Ishikawa (cell line): ENCODE data around the gene NCMAP.

Experiments
- CEBPB ChIP-seq: IDR thresholded peaks from 2 replicates; pipeline ENCODE4 v1.6.1; 2012
- CREB1 ChIP-seq: IDR thresholded peaks from 2 replicates; pipeline ENCODE4 v1.6.1; 2012; ENCODE audit warnings: low read depth
- EGR1 ChIP-seq: IDR thresholded peaks from 2 replicates; pipeline ENCODE4 v1.6.1; 2012
- EP300 ChIP-seq: IDR thresholded peaks from 2 replicates; pipeline ENCODE4 v1.6.1; 2012; ENCODE audit warnings: borderline replicate concordance
- FOXM1 ChIP-seq: IDR thresholded peaks from 2 replicates; pipeline ENCODE4 v1.6.1; 2012; ENCODE audit warnings: low read depth, borderline replicate concordance
- MAX ChIP-seq: IDR thresholded peaks from 2 replicates; pipeline ENCODE4 v1.6.1; 2012
- NFIC ChIP-seq: IDR thresholded peaks from 2 replicates; pipeline ENCODE4 v1.6.1; 2012
- RAD21 ChIP-seq: IDR thresholded peaks from 2 replicates; pipeline ENCODE4 v1.6.1; 2012; ENCODE audit warnings: low read depth
- TAF1 ChIP-seq: IDR thresholded peaks from 2 replicates; pipeline ENCODE4 v1.6.1; 2012; ENCODE audit warnings: low read depth, mild to moderate bottlenecking
- TCF12 ChIP-seq: IDR thresholded peaks from 2 replicates; pipeline ENCODE4 v1.6.1; 2012; ENCODE audit warnings: low read depth
- TEAD4 ChIP-seq: IDR thresholded peaks from 2 replicates; pipeline ENCODE4 v1.6.1; 2012
- YY1 ChIP-seq: IDR thresholded peaks from 2 replicates; pipeline ENCODE4 v1.6.1; 2012; ENCODE audit warnings: low read depth
- ZBTB7A ChIP-seq: IDR thresholded peaks from 2 replicates; pipeline ENCODE4 v1.6.1; 2012; ENCODE audit warnings: low read depth
- TF ChIP-seq, protein P1 (sequence below): IDR thresholded peaks from 2 replicates; pipeline ENCODE4 v1.6.1; 2012
- TF ChIP-seq, protein P2 (sequence below): IDR thresholded peaks from 2 replicates; pipeline ENCODE4 v1.6.1; 2012; ENCODE audit warnings: low read depth, mild to moderate bottlenecking

NCMAP gene

GRCh38 chr1:24548070-24548469 is 7.8 kb upstream of the NCMAP start:
- TF ChIP-seq MAX (no peak), CEBPB (no peak), YY1 (no peak), EGR1 (no peak), NFIC (no peak), TEAD4 (no peak), TCF12 (no peak), CREB1 (no peak), ZBTB7A (no peak), FOXM1 (no peak), EP300 (no peak), RAD21 (no peak), TAF1 (no peak)
- TF ChIP-seq, protein P1, sequence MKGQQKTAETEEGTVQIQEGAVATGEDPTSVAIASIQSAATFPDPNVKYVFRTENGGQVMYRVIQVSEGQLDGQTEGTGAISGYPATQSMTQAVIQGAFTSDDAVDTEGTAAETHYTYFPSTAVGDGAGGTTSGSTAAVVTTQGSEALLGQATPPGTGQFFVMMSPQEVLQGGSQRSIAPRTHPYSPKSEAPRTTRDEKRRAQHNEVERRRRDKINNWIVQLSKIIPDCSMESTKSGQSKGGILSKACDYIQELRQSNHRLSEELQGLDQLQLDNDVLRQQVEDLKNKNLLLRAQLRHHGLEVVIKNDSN, result no peak
- TF ChIP-seq, protein P2, sequence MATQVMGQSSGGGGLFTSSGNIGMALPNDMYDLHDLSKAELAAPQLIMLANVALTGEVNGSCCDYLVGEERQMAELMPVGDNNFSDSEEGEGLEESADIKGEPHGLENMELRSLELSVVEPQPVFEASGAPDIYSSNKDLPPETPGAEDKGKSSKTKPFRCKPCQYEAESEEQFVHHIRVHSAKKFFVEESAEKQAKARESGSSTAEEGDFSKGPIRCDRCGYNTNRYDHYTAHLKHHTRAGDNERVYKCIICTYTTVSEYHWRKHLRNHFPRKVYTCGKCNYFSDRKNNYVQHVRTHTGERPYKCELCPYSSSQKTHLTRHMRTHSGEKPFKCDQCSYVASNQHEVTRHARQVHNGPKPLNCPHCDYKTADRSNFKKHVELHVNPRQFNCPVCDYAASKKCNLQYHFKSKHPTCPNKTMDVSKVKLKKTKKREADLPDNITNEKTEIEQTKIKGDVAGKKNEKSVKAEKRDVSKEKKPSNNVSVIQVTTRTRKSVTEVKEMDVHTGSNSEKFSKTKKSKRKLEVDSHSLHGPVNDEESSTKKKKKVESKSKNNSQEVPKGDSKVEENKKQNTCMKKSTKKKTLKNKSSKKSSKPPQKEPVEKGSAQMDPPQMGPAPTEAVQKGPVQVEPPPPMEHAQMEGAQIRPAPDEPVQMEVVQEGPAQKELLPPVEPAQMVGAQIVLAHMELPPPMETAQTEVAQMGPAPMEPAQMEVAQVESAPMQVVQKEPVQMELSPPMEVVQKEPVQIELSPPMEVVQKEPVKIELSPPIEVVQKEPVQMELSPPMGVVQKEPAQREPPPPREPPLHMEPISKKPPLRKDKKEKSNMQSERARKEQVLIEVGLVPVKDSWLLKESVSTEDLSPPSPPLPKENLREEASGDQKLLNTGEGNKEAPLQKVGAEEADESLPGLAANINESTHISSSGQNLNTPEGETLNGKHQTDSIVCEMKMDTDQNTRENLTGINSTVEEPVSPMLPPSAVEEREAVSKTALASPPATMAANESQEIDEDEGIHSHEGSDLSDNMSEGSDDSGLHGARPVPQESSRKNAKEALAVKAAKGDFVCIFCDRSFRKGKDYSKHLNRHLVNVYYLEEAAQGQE, result no peak

- TF ChIP-seq, protein P1, result 0 out of 2 replicates have a peak, but pooled peaks have one; percentile 32
Observed at GRCh38 chr1:24549210-24549609, 6.7 kb upstream of the NCMAP start.

DNA sequence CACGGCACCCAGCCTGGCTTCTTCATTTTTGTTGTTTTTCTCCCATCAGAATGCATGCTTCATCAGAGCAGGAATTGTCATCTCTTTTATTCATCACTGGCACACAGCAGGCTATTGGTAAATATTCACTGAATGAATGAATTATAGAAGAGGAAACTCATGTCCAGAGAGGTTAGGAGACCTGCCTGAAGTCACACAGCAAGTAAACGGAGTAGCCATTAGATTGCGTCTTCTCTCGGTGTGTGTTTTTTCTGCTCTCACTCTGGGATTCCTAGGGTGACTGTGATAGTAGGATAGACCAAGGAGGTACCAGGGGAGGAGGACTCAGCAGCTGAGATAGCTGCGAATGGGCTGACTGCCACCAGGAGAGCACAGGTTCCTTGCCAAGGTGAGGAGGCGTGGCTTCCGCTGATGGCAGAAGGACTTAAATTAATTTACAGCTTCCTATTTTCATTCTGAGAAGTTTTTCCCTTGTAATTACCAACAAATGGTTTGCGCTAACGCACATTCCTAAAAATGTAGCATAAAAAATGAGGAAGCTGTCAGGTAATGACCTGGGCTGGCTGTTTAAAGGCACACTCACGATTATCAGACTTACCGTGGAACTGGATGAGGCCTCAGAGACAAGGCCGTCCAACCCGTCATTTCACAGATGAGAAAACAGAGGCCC is 4.5 kb upstream of the NCMAP start:
- TF ChIP-seq, protein P2, result no peak
- TF ChIP-seq NFIC, result no peak
- no peak for TF ChIP-seq CREB1
- TF ChIP-seq RAD21, result no peak
- TF ChIP-seq EP300, result no peak
- no peak for TF ChIP-seq TCF12
- TF ChIP-seq, protein P1, result no peak
- no peak for TF ChIP-seq YY1
- TF ChIP-seq ZBTB7A, result no peak
- no peak for TF ChIP-seq EGR1
- TF ChIP-seq CEBPB, result no peak

DNA sequence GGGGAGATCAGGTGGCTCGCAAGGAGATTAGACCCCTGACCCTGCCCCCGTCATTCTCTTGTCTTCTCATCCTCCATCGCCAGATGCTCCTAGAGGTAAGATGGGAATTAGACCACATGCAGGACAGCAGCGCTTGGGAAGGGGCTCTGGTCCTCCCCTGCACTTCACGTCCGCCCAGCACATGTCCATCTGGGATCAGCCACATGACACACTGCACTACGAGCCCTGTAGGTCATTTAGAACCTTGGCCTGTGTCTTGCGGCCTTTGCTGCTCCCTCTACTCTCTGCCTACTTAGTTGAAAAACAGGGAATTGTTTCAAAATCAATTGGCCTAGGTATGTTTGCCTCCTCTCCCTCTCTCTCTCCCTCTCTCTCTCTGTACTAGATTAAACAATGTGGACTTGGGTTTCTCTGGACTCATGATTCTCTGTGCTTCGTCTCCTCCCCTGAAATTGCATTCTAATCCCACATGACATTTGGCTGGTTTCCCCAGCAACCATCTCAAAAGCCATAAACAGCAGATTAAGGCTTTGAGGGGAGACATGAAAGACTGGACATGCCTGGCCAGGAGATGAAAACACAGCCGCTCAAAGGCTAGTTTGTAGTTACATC is 3.8 kb upstream of the NCMAP start:
- no peak for TF ChIP-seq CEBPB
- TF ChIP-seq FOXM1, result no peak
- TF ChIP-seq TEAD4, result no peak
- no peak for TF ChIP-seq CREB1
- no peak for TF ChIP-seq NFIC
- no peak for TF ChIP-seq EP300
- TF ChIP-seq ZBTB7A, result no peak
- TF ChIP-seq MAX, result no peak
- no peak for TF ChIP-seq TCF12
- no peak for TF ChIP-seq RAD21
- TF ChIP-seq, protein P2, result no peak
- TF ChIP-seq YY1, result no peak
- TF ChIP-seq TAF1, result no peak
- TF ChIP-seq EGR1, result no peak
- TF ChIP-seq, protein P1, result no peak
